Measurements from ENCODE around the gene RHOXF2B.

- TF ChIP-seq FOSL2 (IDR thresholded peaks at IDR 0.05), result no peak
- no peak for TF ChIP-seq FOSL2 (CRISPR knock-in tag; IDR thresholded peaks at IDR 0.05)
- no peak for TF ChIP-seq EHMT2 (IDR thresholded peaks at IDR 0.05; ENCODE audit: low read depth)
- no peak for TF ChIP-seq CTCF (IDR thresholded peaks at IDR 0.05)
- no peak for TF ChIP-seq BCL3 (IDR thresholded peaks at IDR 0.05)
- TF ChIP-seq CHD2 (IDR thresholded peaks at IDR 0.05; ENCODE audit: low read length, partially characterized antibody), result no peak
- no peak for TF ChIP-seq ELK1 (IDR thresholded peaks at IDR 0.05; ENCODE audit: low read depth, low read length)
- TF ChIP-seq PHF8 (IDR thresholded peaks at IDR 0.05; ENCODE audit: borderline replicate concordance, low read depth), result no peak
- no peak for TF ChIP-seq POLR2A (IDR thresholded peaks at IDR 0.05; ENCODE audit: low read length)
- no peak for TF ChIP-seq NFE2L2 (conservative IDR thresholded peaks at IDR 0.05; ENCODE audit: low read length)
- no peak for TF ChIP-seq POLR2AphosphoS2 (conservative IDR thresholded peaks at IDR 0.05; ENCODE audit: low read length)
Measured at GRCh38 chrX:120036704-120037103, 40.8 kb downstream of the RHOXF2B start.
